HG02981 (cell line): ENCODE data around the gene NAMPT.
A peak's percentile ranks its signal among the peaks of the same experiment; 100 is the strongest.

Experiments used
- ATAC-seq: cut with Tn5 transposase; IDR thresholded peaks from one replicate; pipeline ENCODE4 v1.9.1; 2021; ENCODE audit warnings: mild to moderate bottlenecking, moderate library complexity; ENCODE audit not compliant: unreplicated experiment

The NAMPT gene

DNA sequence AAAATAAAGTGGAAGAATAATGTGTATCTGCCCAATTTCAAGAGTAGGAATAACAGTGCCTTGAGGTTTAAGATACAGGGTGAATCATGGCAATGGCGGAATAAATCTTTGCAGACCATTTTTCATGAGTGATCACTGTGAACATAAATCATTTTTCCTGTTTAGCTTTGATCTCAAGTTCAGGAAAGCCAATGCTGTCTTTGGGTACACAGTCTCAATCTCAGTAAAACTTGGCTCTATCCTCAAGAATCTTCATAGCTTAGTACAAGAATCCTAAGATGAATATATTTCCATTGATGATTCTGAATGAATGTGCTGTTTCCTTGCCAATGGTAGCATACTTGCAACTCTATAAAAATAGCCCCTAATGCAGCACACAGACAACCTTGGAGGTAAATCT, 6.8 kb downstream of the NAMPT start:
- ATAC-seq = no peak

DNA sequence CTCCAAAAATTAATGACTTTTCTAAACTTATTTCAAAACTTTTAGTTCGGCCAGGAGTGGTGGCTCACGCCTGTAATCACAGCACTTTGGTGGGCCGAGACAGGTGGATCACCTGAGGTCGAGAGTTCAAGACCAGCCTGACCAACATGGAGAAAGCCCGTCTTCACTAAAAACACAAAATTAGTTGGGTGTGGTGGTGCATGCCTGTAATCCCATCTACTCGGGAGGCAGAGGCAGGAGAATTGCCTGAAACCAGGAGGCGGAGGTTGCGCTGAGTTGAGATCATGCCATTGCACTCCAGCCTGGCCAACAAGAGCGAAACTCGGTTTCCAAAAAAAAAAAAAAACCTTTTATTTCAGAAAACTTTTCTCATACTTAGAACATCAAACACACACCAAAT, 8.3 kb downstream of the NAMPT start:
- no peak for ATAC-seq

- peak; percentile 43 for ATAC-seq
Measured at GRCh38 chr7:106273009-106273668, 11.6 kb downstream of the NAMPT start.

DNA sequence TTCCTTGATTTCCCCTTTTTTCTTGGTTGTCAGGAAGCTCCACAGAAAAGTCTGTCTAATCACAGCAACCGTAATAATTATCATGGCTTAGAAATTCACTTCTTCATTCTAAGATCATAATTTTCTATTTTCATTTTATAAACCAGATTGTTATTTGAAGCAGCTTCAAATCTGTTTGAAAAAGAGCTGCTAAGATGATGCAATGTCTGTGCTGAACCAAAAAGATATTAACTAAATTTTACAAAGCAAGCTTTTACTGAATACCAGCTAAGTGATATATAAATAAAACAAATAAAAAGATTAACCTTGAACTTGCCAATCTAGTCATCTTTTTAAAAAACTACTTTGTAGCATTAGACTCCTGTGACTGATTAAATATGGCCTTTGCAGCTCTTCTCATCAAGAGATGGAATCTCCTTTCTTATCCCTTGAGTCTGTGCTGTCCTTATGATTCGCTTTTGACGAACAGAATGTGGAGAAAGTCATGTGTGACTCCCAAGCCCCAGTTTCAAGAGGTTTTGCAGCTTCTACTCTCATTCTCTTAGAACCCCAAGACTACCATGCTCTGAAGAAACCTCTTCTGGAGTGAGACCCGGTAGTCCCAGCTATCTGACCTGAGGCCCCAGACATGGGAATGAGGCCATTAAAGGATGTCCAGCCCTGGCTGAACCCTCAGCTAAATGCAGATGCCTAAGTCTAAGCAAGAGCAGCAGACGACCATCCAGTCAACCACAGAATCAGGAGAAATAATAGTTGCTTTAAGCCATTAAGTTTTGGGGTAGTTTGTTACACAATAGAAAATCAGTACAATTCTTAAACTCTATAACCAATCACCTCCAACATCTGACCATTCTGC, 14.4 kb downstream of the NAMPT start:
- ATAC-seq = no peak

DNA sequence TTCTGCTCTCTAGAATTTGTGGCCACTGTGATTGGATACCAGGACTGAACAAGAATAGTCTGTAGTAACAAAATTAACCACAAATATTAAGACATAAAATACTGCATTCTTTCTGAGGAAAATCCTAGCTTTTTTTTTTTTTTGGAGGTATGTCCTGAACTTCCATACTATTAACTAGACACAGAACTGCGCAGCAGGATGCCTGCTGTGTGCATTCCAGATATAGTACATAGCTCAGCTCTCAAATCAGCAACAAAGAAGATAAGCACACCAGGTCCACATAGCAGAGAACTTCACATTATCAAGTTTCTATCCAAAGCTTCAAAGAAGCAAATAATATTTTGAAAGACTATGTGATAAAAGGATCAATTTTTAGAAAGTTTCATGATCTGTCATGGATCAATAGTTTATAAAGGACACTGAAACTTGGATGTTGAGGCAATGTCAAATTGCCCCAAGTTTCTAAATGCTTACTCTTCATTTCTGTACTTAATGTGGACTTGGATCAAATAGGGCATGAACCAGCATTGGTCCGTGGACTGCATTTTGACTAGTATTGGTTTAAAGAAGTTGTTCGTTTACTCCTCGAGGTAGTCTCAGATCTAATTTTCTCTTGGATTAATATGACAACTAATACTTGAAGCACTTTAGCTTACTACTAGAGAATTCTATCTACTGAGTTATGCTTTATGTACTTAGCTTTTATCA, 15.4 kb downstream of the NAMPT start:
- ATAC-seq = no peak

- no peak for ATAC-seq
Measured at GRCh38 chr7:106265133-106265532, 19.6 kb downstream of the NAMPT start.

- ATAC-seq = no peak
Measured at GRCh38 chr7:106262221-106262881, 22.4 kb downstream of the NAMPT start.

DNA sequence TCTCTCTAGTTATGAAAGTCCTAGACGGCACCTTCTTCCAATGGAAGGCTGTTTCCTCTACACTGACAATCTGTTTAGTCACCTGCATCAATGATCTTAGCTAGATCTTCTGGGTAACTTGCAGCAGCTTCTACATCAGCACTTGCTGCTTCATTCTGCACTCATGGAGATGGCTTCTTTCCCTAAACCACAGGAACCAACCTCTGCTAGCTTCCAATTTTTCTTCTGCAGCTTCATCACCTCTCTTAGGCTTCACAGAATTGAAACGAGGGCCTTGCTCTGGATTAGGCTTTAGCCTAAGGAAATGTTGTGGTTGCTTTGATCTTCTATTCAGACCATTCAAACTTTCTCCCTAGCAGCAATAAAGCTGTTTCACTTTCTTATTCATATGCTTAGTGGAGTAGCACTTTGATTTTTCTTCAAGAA, 24.6 kb downstream of the NAMPT start:
- peak; percentile 52 for ATAC-seq

DNA sequence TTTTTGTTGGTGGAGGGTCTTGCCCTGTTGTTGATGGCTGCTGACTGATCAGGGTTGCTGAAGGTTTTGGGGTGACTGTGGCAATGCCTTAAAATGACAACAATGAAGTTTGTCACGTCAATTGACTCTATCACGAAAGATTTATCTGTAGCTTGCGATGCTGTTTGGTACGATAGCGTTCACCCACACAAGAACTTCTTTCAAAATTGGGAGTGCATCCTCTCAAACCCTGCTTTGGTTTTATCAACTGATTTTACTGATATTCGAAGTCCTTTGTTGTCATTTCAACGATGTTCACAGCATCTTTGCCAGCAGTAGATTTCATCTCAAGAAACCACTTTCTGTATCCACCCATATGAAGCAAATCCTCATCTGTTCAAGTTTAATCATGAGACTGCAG, 26.0 kb downstream of the NAMPT start:
- ATAC-seq = no peak

GRCh38 chr7:106257752-106258151, 27.0 kb downstream of the NAMPT start:
- ATAC-seq = no peak

DNA sequence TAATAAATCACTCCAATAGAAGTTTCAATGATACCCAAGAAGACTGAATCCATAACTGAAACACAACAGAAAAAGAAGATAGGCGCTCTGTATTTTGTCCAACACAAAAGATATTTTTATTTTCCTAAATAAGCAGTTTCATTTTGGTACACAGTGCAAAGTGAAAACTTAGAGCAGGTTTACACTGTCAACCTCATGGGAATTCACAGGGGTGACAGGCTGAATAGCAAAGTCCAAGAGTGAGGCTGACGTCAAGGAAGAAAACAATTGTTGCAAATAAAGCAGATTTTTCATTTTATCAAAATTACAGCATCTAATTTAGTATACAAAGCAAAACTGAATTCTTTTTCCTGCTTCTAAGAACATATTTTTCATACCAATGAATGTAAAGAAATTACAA, 28.6 kb downstream of the NAMPT start:
- ATAC-seq = no peak

- ATAC-seq = peak; percentile 42
Measured at GRCh38 chr7:106255246-106255645, 29.5 kb downstream of the NAMPT start.

DNA sequence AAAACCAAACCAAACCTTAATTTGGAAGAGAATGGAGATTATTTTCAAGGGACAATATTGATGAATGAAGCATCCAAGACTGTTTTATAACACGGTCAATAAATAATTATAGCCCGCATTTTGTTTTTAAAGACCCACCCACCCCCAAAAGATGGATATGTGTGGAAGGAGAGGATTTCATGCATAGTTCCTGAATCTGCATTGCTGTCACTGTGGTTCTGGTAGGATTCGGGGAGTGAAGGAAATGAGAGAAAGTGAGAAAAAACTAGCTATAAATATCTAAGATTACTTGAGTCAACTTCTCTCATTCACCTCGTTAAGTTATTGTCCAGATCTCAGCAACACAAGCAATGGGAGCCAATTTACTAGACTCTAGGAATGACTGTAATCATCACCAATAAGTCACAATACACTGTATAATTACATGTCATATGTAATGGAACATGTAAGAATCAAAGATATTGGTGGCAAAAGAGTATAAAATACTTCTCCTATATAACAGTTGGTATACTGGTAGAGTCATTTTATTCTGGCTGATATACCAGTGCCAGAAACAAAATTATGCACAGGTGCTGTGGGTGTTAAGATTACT, 30.2 kb downstream of the NAMPT start:
- ATAC-seq = no peak

DNA sequence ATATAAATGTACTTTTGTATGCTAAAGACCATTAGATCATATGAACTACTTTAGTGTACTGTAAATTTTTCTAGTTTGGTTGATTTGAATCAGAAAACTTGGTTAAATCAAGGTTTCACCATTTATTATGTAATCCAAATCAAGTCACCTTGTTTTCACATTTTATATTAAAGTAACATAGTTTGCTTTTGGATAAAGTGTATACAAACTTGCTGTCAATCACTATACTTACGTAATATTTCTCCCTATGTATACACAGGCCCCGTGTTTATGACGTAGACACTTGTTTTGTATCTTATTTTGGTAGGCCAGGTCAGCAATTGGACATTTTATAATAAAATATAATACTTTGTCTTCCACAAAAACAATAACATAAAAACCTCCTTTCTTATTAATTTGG, 32.2 kb downstream of the NAMPT start:
- no peak for ATAC-seq

DNA sequence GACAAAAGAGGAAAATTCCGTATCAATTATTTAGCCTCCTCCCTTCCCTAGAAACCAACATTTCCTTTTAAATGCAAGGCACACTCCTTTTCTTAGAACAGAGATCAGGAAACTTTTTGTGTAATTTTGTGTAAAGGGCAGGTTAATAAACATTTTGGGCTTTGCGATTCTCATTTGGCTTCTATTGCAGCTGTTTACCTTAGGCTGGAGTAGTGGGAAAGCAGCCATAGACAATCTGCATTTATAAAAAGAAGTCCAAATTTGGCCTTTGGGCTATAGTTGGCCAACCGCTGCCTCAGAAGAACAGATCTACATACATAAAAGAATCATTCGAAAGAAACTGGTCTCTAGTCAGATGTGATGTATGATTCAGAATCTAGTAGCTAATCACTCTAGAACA, 35.3 kb downstream of the NAMPT start:
- no peak for ATAC-seq

- ATAC-seq = no peak
Measured at GRCh38 chr7:106248600-106248999, 36.2 kb downstream of the NAMPT start.

DNA sequence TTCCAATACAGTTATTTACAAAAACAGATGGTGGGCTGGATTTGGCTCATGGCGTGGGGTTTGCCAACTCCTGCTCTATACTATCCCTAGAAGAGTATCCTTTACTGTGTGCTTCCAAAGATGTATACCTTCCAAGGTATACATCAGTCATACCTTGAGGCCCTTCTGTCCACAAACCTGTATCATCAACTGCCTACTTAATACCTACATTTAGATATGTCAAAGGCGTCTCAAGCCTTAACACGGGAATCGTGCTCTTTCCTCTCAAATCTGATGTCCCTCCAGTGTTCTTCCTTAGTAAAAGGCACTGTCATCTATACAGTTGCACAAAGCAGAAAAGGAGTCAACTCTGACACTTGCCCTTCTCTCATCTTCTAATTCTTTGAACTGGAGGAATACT, 36.9 kb downstream of the NAMPT start:
- no peak for ATAC-seq

- no peak for ATAC-seq
Measured at GRCh38 chr7:106246902-106247711, 37.7 kb downstream of the NAMPT start.

DNA sequence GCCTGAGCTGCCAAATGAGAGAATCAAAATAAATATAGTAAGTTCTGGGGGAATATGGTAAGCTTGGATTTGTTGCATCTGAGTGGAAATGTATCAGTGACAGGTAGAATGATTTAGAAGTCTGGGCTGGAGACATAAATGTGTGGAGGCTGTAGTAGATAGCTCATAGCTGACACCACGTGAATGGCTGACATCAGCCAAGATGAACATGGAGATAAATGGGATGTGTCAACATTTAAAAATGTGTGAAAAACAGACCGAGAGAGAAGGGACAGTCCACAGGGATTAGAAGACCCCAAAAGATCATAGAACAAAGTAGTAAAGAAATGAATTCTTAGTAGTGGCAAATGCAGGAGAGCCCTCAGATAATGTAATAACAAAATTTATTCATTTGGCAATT, 40.9 kb downstream of the NAMPT start:
- no peak for ATAC-seq

GRCh38 chr7:106239406-106239805, 45.4 kb downstream of the NAMPT start:
- ATAC-seq = no peak
